ENCODE results near the gene FHIT.

Gene FHIT

GRCh38 chr3:61172684-61173083 lies 78.6 kb downstream of the FHIT start:
- TF ChIP-seq FOXP2 (optimal IDR thresholded peaks at IDR 0.05; ENCODE audit: borderline replicate concordance, extremely low read depth, extremely low read length, insufficient read depth) (no peak), TAF1 (IDR thresholded peaks at IDR 0.05; ENCODE audit: borderline replicate concordance, insufficient read depth, low read length) (no peak), POLR2AphosphoS5 (IDR thresholded peaks at IDR 0.05; ENCODE audit: low read depth, low read length) (no peak), REST (IDR thresholded peaks at IDR 0.05; ENCODE audit: insufficient read depth in 1 of 2, low read depth in 2 of 2, low read length in 2 of 2) (no peak), SIN3A (IDR thresholded peaks at IDR 0.05; ENCODE audit: borderline replicate concordance, insufficient read depth, low read length) (no peak)

GRCh38 chr3:61172203-61172602 lies 79.0 kb downstream of the FHIT start:
- TF ChIP-seq FOXP2 (optimal IDR thresholded peaks at IDR 0.05; ENCODE audit: borderline replicate concordance, extremely low read depth, extremely low read length, insufficient read depth) (no peak), REST (IDR thresholded peaks at IDR 0.05; ENCODE audit: insufficient read depth in 1 of 2, low read depth in 2 of 2, low read length in 2 of 2) (no peak), SIN3A (IDR thresholded peaks at IDR 0.05; ENCODE audit: borderline replicate concordance, insufficient read depth, low read length) (no peak)

- no peak for TF ChIP-seq POLR2AphosphoS5 (IDR thresholded peaks at IDR 0.05; ENCODE audit: low read depth, low read length)
- no peak for TF ChIP-seq TAF1 (IDR thresholded peaks at IDR 0.05; ENCODE audit: borderline replicate concordance, insufficient read depth, low read length)
- no peak for TF ChIP-seq REST (IDR thresholded peaks at IDR 0.05; ENCODE audit: insufficient read depth in 1 of 2, low read depth in 2 of 2, low read length in 2 of 2)
- no peak for TF ChIP-seq FOXP2 (optimal IDR thresholded peaks at IDR 0.05; ENCODE audit: borderline replicate concordance, extremely low read depth, extremely low read length, insufficient read depth)
- TF ChIP-seq SIN3A (IDR thresholded peaks at IDR 0.05; ENCODE audit: borderline replicate concordance, insufficient read depth, low read length): no peak
These were observed 81.5 kb downstream of the FHIT start for GRCh38 chr3:61169621-61170251.

- TF ChIP-seq SIN3A (IDR thresholded peaks at IDR 0.05; ENCODE audit: borderline replicate concordance, insufficient read depth, low read length) (no peak), POLR2AphosphoS5 (IDR thresholded peaks at IDR 0.05; ENCODE audit: low read depth, low read length) (no peak), REST (IDR thresholded peaks at IDR 0.05; ENCODE audit: insufficient read depth in 1 of 2, low read depth in 2 of 2, low read length in 2 of 2) (no peak), TAF1 (IDR thresholded peaks at IDR 0.05; ENCODE audit: borderline replicate concordance, insufficient read depth, low read length) (no peak), FOXP2 (optimal IDR thresholded peaks at IDR 0.05; ENCODE audit: borderline replicate concordance, extremely low read depth, extremely low read length, insufficient read depth) (no peak)
These were observed 83.0 kb downstream of the FHIT start for GRCh38 chr3:61168286-61168685.

- TF ChIP-seq SIN3A (IDR thresholded peaks at IDR 0.05; ENCODE audit: borderline replicate concordance, insufficient read depth, low read length) (no peak), REST (IDR thresholded peaks at IDR 0.05; ENCODE audit: insufficient read depth in 1 of 2, low read depth in 2 of 2, low read length in 2 of 2) (no peak), TAF1 (IDR thresholded peaks at IDR 0.05; ENCODE audit: borderline replicate concordance, insufficient read depth, low read length) (no peak)
These were observed 88.3 kb downstream of the FHIT start for GRCh38 chr3:61162965-61163364.
